GM12891 (cell line): Measurements from ENCODE around the gene PRDM13.

Experiments used
- POLR2A ChIP-seq: IDR thresholded peaks from 2 replicates; pipeline ENCODE4 v1.6.1; 2011; ENCODE audit warnings: low read depth, low read length, control low read depth
- POLR2AphosphoS5 ChIP-seq: IDR thresholded peaks from 2 replicates; pipeline ENCODE4 v1.6.1; 2011; ENCODE audit warnings: low read depth, low read length, control low read depth
- POU2F2 ChIP-seq: IDR thresholded peaks from 2 replicates; pipeline ENCODE4 v1.6.1; 2011; ENCODE audit warnings: low read depth, mild to moderate bottlenecking, control low read depth, low read length, moderate library complexity
- SPI1 ChIP-seq: IDR thresholded peaks from 2 replicates; pipeline ENCODE4 v1.6.1; 2011; ENCODE audit warnings: low read depth, low read length, control low read depth
- TAF1 ChIP-seq: IDR thresholded peaks from 2 replicates; pipeline ENCODE4 v1.6.1; 2011; ENCODE audit warnings: low read depth, low read length, control low read depth

- TF ChIP-seq TAF1, result no peak
- no peak for TF ChIP-seq SPI1
- no peak for TF ChIP-seq POLR2A
- TF ChIP-seq POLR2AphosphoS5, result no peak
- no peak for TF ChIP-seq POU2F2
Measured at GRCh38 chr6:99661870-99662269, 55.2 kb downstream of the PRDM13 start.
